Mesenchymal stem cell (in vitro differentiated cells and primary cell): ENCODE results near the gene CWC25.
A peak's percentile ranks its signal among the peaks of the same experiment; 100 is the strongest.

Source experiments
- DNase-seq: peaks from one replicate; pipeline ENCODE4 v3.0.0-alpha.2; 2013
- H2AFZ ChIP-seq: one replicate; pipeline ENCODE4 v1.6.1; 2013; ENCODE audit warnings: low read depth, mild to moderate bottlenecking, control low read depth, inconsistent platforms, low read length, moderate library complexity
- H2AK5ac ChIP-seq: 2 replicates; pipeline ENCODE4 v1.6.1; 2013; ENCODE audit warnings: low read length, moderate library complexity, mild to moderate bottlenecking, inconsistent platforms; ENCODE audit not compliant: severe bottlenecking
- H2BK120ac ChIP-seq: one replicate; pipeline ENCODE4 v1.6.1; 2013; ENCODE audit warnings: low read depth, mild to moderate bottlenecking, inconsistent platforms, low read length, moderate library complexity
- H2BK12ac ChIP-seq, 2 experiments: one replicate each; pipeline ENCODE4 v1.6.1; 2013; ENCODE audit warnings: inconsistent platforms in 2 of 2, low read length in 2 of 2, mild to moderate bottlenecking in 2 of 2, moderate library complexity in 2 of 2, control low read depth in 1 of 2
- H2BK15ac ChIP-seq: one replicate; pipeline ENCODE4 v1.6.1; 2013; ENCODE audit warnings: mild to moderate bottlenecking, low read depth, inconsistent platforms; ENCODE audit not compliant: poor library complexity, severe bottlenecking
- H2BK5ac ChIP-seq: 2 replicates; pipeline ENCODE4 v1.6.1; 2013; ENCODE audit warnings: low read depth, mild to moderate bottlenecking, low read length, control low read depth, inconsistent platforms; ENCODE audit not compliant: poor library complexity, severe bottlenecking
- H3K14ac ChIP-seq, 2 experiments: one replicate each; pipeline ENCODE4 v1.6.1; 2013; ENCODE audit warnings: inconsistent platforms in 2 of 2, low read length in 2 of 2, control low read depth in 1 of 2, mild to moderate bottlenecking in 1 of 2, moderate library complexity in 1 of 2
- H3K18ac ChIP-seq, 2 experiments: one replicate each; pipeline ENCODE4 v1.6.1; 2013; ENCODE audit warnings: inconsistent platforms in 2 of 2, low read length in 2 of 2, control low read depth in 1 of 2, low read depth in 1 of 2, mild to moderate bottlenecking in 1 of 2
- H3K23ac ChIP-seq, 2 experiments: one replicate each; pipeline ENCODE4 v1.6.1; 2013; ENCODE audit warnings: inconsistent platforms in 2 of 2, low read length in 2 of 2, mild to moderate bottlenecking in 2 of 2, moderate library complexity in 2 of 2, control low read depth in 1 of 2
- H3K27ac ChIP-seq: 2 replicates; pipeline ENCODE4 v1.5.1; 2013; ENCODE audit warnings: mild to moderate bottlenecking, moderate library complexity, low read length, control low read depth, inconsistent platforms; ENCODE audit not compliant: poor library complexity, severe bottlenecking
- H3K27me3 ChIP-seq, 2 experiments: 2 replicates each; pipeline versions ENCODE4 v1.6.1 to v1.7.0; 2013; ENCODE audit warnings: low read length in 2 of 2, mild to moderate bottlenecking in 2 of 2, moderate library complexity in 2 of 2, control low read depth in 1 of 2, inconsistent platforms in 1 of 2; ENCODE audit not compliant: control insufficient read depth in 1 of 2, insufficient read depth in 1 of 2
- H3K36me3 ChIP-seq, 2 experiments: 2 replicates each; pipeline versions ENCODE4 v1.6.1 to v1.7.0; 2013; ENCODE audit warnings: low read length in 2 of 2, control low read depth in 1 of 2, inconsistent platforms in 1 of 2, low read depth in 1 of 2, mild to moderate bottlenecking in 1 of 2; ENCODE audit not compliant: insufficient read depth in 2 of 2, control insufficient read depth in 1 of 2
- H3K4ac ChIP-seq, 2 experiments: one replicate each; pipeline ENCODE4 v1.6.1; 2013; ENCODE audit warnings: inconsistent platforms in 2 of 2, low read length in 2 of 2, mild to moderate bottlenecking in 2 of 2, moderate library complexity in 2 of 2, control low read depth in 1 of 2, low read depth in 1 of 2
- H3K4me1 ChIP-seq: 2 replicates; pipeline ENCODE4 v1.6.1; 2013; ENCODE audit warnings: low read depth, low read length, control low read depth; ENCODE audit not compliant: control insufficient read depth, insufficient read depth
- H3K4me2 ChIP-seq: 2 replicates; pipeline ENCODE4 v1.6.1; 2013; ENCODE audit warnings: low read length, mild to moderate bottlenecking, inconsistent platforms; ENCODE audit not compliant: poor library complexity, severe bottlenecking
- H3K4me3 ChIP-seq, 2 experiments: 2 replicates each; pipeline versions ENCODE4 v1.5.1 to v1.7.0; 2013; ENCODE audit warnings: low read length in 2 of 2, mild to moderate bottlenecking in 2 of 2, control low read depth in 1 of 2, low read depth in 1 of 2; ENCODE audit not compliant: insufficient read depth in 1 of 2
- H3K79me1 ChIP-seq: replicated peaks from 2 replicates; pipeline ENCODE4 v1.6.1; 2013; ENCODE audit warnings: mild to moderate bottlenecking, control low read depth, low read length, inconsistent platforms; ENCODE audit not compliant: poor library complexity, severe bottlenecking
- H3K9ac ChIP-seq: 2 replicates; pipeline ENCODE4 v1.7.0; 2013; ENCODE audit warnings: mild to moderate bottlenecking, low read length, moderate library complexity
- H3K9me3 ChIP-seq: 2 replicates; pipeline ENCODE4 v1.7.0; 2013; ENCODE audit warnings: mild to moderate bottlenecking, low read length; ENCODE audit not compliant: control insufficient read depth
- H4K8ac ChIP-seq: one replicate; pipeline ENCODE4 v1.6.1; 2013; ENCODE audit warnings: inconsistent platforms, mild to moderate bottlenecking, low read length, moderate library complexity
- H4K91ac ChIP-seq: one replicate; pipeline ENCODE4 v1.6.1; 2013; ENCODE audit warnings: mild to moderate bottlenecking, low read length, inconsistent platforms
- WGBS: methylation state at CpG from one replicate; pipeline ENCODE4 v1.1.7; 2013; ENCODE audit warnings: mixed read lengths; 5-methylcytosine and 5-hydroxymethylcytosine counted together

CWC25 gene

DNA sequence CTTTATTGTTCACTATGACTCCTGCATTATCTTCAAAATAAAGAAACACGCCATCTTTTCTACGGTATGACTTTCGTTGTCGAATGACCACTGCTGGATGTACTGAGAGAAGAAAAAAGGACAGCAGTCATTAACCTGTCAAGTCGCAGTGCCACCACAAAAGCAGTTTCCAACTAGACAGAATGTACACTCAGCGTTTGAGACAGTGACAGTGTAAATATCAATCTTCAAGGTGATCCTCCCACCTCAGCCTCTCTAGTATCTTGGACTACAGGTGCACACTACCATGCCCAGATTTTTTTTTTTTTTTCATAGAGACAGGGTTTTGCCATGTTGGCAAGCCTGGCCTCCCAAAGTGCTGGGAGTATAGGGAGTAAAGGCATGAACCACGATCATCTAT is 25.3 kb upstream of the CWC25 start:
- H2BK5ac ChIP-seq: no peak overlapping the region
- H2BK15ac ChIP-seq: no peak overlapping the region
- DNase-seq: no peak
- H3K9ac ChIP-seq: peak overlapping the region; percentile 97
- H4K91ac ChIP-seq: no peak overlapping the region
- H3K4me3 ChIP-seq: peak overlapping the region in 1 of 2 experiments; percentile 35
- H3K27me3 ChIP-seq: no peaks in the 10 kb centered on the region
- H3K14ac ChIP-seq: no peak overlapping the region
- H3K4ac ChIP-seq: no peak overlapping the region
- H3K4me1 ChIP-seq: peaks cover 3% of the 10 kb centered on the region
- no peaks in the 10 kb centered on the region for H3K79me1 ChIP-seq
- WGBS: 98% methylated on average over 7 of the region's 7 CpGs
- H4K8ac ChIP-seq: no peak overlapping the region
- H2BK120ac ChIP-seq: no peak overlapping the region
- H2AFZ ChIP-seq: no peak overlapping the region
- no peak overlapping the region for H3K18ac ChIP-seq
- H2BK12ac ChIP-seq: no peak overlapping the region
- H3K27ac ChIP-seq: no peak overlapping the region
- no peaks in the 10 kb centered on the region for H3K9me3 ChIP-seq
- no peak overlapping the region for H2AK5ac ChIP-seq
- no peak overlapping the region for H3K23ac ChIP-seq
- no peak overlapping the region for H3K4me2 ChIP-seq
- H3K36me3 ChIP-seq: peaks cover 44 to 65% of the 10 kb centered on the region in 2 experiments

GRCh38 chr17:38848939-38849605 is 24.0 kb upstream of the CWC25 start:
- H2BK5ac ChIP-seq: no peak overlapping the region
- no peak overlapping the region for H3K4me2 ChIP-seq
- H2BK120ac ChIP-seq: no peak overlapping the region
- H4K91ac ChIP-seq: no peak overlapping the region
- H3K36me3 ChIP-seq: peaks cover 44 to 65% of the 10 kb centered on the region in 2 experiments
- H3K27me3 ChIP-seq: no peaks in the 10 kb centered on the region
- DNase-seq: no peak
- H2BK15ac ChIP-seq: no peak overlapping the region
- H4K8ac ChIP-seq: no peak overlapping the region
- no peak overlapping the region for H3K23ac ChIP-seq
- H2BK12ac ChIP-seq: no peak overlapping the region
- no peak overlapping the region for H3K18ac ChIP-seq
- H2AK5ac ChIP-seq: no peak overlapping the region
- H3K14ac ChIP-seq: no peak overlapping the region
- no peaks in the 10 kb centered on the region for H3K4me1 ChIP-seq
- H3K4me3 ChIP-seq: no peak overlapping the region
- H3K9me3 ChIP-seq: no peaks in the 10 kb centered on the region
- H3K4ac ChIP-seq: no peak overlapping the region
- H2AFZ ChIP-seq: no peak overlapping the region
- WGBS: 95% methylated on average over 16 of the region's 16 CpGs
- no peaks in the 10 kb centered on the region for H3K79me1 ChIP-seq
- peak overlapping the region; percentile 7 for H3K9ac ChIP-seq
- H3K27ac ChIP-seq: no peak overlapping the region

GRCh38 chr17:38848557-38848891 is 23.4 kb upstream of the CWC25 start:
- Histone ChIP-seq H3K4ac (no peak overlapping the region), H3K9ac (no peak overlapping the region), H3K9me3 (no peaks in the 10 kb centered on the region), H3K27me3 (no peaks in the 10 kb centered on the region), H2BK15ac (no peak overlapping the region), H3K18ac (no peak overlapping the region), H4K91ac (no peak overlapping the region), H3K23ac (no peak overlapping the region), H3K36me3 (peaks cover 44 to 65% of the 10 kb centered on the region in 2 experiments), H3K79me1 (no peaks in the 10 kb centered on the region), H2AFZ (no peak overlapping the region), H2BK5ac (no peak overlapping the region), H2BK12ac (no peak overlapping the region), H2AK5ac (no peak overlapping the region), H3K14ac (no peak overlapping the region), H2BK120ac (no peak overlapping the region), H3K4me1 (no peaks in the 10 kb centered on the region), H3K4me3 (no peak overlapping the region), H3K27ac (no peak overlapping the region), H3K4me2 (no peak overlapping the region), H4K8ac (no peak overlapping the region)
- no peak for DNase-seq
- 100% methylated on average over 1 of the region's 1 CpG for WGBS

DNA sequence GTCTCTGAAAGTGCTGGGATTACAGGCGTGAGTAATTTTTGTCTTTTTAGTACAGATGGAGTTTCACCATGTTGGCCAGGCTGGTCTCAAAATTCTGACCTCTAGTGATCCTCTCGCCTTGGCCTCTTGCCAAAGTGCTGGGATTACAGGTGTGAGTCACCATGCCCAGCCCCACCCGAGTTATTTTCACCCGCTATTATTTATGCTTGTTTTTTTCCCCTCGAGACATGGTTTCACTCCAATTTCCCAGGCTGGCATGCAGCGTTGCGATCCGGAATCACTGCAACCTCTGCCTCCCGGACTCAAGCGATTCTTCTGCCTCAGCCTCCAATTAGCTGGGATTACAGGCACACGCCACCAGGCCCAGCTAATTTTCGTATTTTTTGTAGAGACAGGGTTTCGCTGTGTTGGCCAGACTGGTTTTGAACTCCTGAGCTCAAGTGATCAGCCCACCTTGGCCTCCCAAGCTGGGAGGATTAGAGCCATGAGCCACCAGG is 19.2 kb upstream of the CWC25 start:
- no peak overlapping the region for H4K8ac ChIP-seq
- no peak overlapping the region for H3K27ac ChIP-seq
- no peaks in the 10 kb centered on the region for H3K9me3 ChIP-seq
- H3K36me3 ChIP-seq: peaks cover 29 to 32% of the 10 kb centered on the region in 2 experiments
- H2BK12ac ChIP-seq: no peak overlapping the region
- no peak overlapping the region for H4K91ac ChIP-seq
- H2BK15ac ChIP-seq: no peak overlapping the region
- H3K9ac ChIP-seq: no peak overlapping the region
- no peak overlapping the region for H2AK5ac ChIP-seq
- H2AFZ ChIP-seq: no peak overlapping the region
- peak; percentile 17 for DNase-seq
- H3K14ac ChIP-seq: no peak overlapping the region
- WGBS: 80% methylated on average over 13 of the region's 13 CpGs
- no peaks in the 10 kb centered on the region for H3K4me1 ChIP-seq
- peak overlapping the region; percentile 25 for H2BK5ac ChIP-seq
- H3K4me3 ChIP-seq: no peak overlapping the region
- H3K18ac ChIP-seq: no peak overlapping the region
- H3K27me3 ChIP-seq: no peaks in the 10 kb centered on the region
- H3K23ac ChIP-seq: no peak overlapping the region
- H3K4ac ChIP-seq: no peak overlapping the region
- no peaks in the 10 kb centered on the region for H3K79me1 ChIP-seq
- no peak overlapping the region for H3K4me2 ChIP-seq
- H2BK120ac ChIP-seq: no peak overlapping the region
